Measurements from ENCODE around the gene AMPD1. TPM values are rescaled to one million over a fixed set of nuclear protein-coding genes. Genes with fewer than 3 reads are reported as not detected.

AMPD1 gene
- total RNA-seq, 1 donor from 2014 or later, result not detected

DNA sequence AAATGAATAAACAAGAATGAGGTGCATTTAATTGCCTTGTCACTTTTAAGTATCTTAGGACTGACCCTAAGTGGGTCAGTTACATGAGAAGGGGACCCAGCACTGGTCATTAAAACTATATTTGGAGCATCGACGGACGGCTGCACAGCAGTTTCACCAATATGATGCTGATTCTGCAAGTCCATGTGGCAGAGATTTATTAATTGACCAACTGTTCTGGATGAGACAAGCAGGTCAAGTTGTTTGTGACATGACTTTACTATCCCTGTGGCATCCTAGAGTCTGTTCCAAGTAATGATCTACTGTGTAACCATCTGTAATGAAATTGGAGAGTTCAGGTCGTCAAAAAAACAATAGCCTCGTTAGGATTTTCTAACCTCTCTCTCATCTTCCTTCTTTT, 9.5 kb downstream of the AMPD1 start:
- Histone ChIP-seq H3K27me3 (ENCODE audit: control insufficient read depth, insufficient read depth, low read length) (peaks cover 2% of the 10 kb centered on the region), H3K36me3 (ENCODE audit: control insufficient read depth, insufficient read depth, low read length) (no peaks in the 10 kb centered on the region), H3K4me3 (ENCODE audit: low read depth, low read length) (no peak overlapping the region)
- TF ChIP-seq, protein P1, sequence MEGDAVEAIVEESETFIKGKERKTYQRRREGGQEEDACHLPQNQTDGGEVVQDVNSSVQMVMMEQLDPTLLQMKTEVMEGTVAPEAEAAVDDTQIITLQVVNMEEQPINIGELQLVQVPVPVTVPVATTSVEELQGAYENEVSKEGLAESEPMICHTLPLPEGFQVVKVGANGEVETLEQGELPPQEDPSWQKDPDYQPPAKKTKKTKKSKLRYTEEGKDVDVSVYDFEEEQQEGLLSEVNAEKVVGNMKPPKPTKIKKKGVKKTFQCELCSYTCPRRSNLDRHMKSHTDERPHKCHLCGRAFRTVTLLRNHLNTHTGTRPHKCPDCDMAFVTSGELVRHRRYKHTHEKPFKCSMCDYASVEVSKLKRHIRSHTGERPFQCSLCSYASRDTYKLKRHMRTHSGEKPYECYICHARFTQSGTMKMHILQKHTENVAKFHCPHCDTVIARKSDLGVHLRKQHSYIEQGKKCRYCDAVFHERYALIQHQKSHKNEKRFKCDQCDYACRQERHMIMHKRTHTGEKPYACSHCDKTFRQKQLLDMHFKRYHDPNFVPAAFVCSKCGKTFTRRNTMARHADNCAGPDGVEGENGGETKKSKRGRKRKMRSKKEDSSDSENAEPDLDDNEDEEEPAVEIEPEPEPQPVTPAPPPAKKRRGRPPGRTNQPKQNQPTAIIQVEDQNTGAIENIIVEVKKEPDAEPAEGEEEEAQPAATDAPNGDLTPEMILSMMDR (IDR thresholded peaks at IDR 0.05; ENCODE audit: insufficient read depth, low read length, poor library complexity, severe bottlenecking), result no peak
- no peak for DNase-seq (ENCODE audit: low read depth)

DNA sequence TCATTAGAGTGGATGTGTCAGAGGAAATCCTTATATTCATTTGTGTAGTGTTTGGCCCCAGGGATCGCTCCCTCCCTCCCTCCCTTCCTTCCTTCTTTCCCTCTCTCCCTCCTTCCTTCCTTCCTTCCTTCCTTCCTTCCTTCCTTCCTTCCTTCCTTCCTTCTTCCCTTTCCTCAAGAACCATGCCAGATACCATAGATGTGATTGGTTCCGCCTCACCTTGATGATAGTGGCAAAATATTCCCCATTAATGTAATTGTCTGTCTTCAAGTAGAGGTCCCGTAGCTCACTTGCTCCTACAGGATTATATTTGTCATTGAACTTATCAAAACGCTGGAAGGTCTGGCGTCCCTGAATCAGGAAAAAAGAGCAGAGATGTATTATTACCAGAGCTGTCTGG, 17.7 kb downstream of the AMPD1 start:
- H3K27me3 ChIP-seq (ENCODE audit: control insufficient read depth, insufficient read depth, low read length), result peaks cover 2% of the 10 kb centered on the region
- TF ChIP-seq, protein P1 (IDR thresholded peaks at IDR 0.05; ENCODE audit: insufficient read depth, low read length, poor library complexity, severe bottlenecking), result no peak
- no peak for DNase-seq (ENCODE audit: low read depth)
- H3K36me3 ChIP-seq (ENCODE audit: control insufficient read depth, insufficient read depth, low read length), result no peaks in the 10 kb centered on the region
- H3K4me3 ChIP-seq (ENCODE audit: low read depth, low read length), result no peak overlapping the region

DNA sequence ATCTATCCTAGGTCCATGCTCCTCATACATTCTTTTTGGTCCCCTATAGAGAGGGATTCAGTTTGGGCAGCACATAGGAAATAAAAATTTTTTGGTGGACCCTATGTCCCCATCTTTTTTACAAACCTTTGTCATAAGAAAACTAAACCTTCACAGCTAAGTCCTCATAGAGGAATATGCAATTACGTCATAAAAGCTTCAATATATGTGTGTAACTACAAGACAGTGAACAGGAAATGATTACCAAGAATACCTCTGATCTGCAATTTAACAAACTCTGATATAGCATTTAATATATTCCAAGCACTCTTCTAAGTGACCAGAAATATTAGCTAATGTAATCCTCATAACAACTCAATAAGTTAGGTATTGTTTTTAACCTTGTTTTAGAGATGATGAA, 19.2 kb downstream of the AMPD1 start:
- DNase-seq (ENCODE audit: low read depth), result no peak
- TF ChIP-seq, protein P1 (IDR thresholded peaks at IDR 0.05; ENCODE audit: insufficient read depth, low read length, poor library complexity, severe bottlenecking), result no peak
- Histone ChIP-seq H3K27me3 (ENCODE audit: control insufficient read depth, insufficient read depth, low read length) (peaks cover 2% of the 10 kb centered on the region), H3K4me3 (ENCODE audit: low read depth, low read length) (no peak overlapping the region), H3K36me3 (ENCODE audit: control insufficient read depth, insufficient read depth, low read length) (no peaks in the 10 kb centered on the region)

DNA sequence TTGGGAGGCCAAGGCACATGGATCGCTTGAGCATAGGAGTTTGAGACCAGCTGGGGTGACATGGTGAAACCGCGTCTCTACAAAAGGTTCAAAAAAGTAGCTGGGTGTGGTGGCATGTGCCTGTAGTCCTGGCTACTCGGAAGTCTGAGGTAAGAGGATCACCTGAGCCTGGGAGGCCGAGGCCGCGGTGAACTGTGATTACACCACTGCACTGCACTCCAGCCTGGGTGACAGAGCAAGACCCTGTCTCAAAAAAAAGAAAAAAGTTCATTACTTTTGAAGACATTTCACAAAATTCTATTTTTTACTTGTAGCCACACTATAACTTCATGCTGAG, 23.4 kb downstream of the AMPD1 start:
- Histone ChIP-seq H3K4me3 (ENCODE audit: low read depth, low read length) (no peak overlapping the region), H3K36me3 (ENCODE audit: control insufficient read depth, insufficient read depth, low read length) (no peaks in the 10 kb centered on the region), H3K27me3 (ENCODE audit: control insufficient read depth, insufficient read depth, low read length) (peaks cover 2% of the 10 kb centered on the region)
- no peak for DNase-seq (ENCODE audit: low read depth)
- TF ChIP-seq, protein P1 (IDR thresholded peaks at IDR 0.05; ENCODE audit: insufficient read depth, low read length, poor library complexity, severe bottlenecking), result no peak

DNA sequence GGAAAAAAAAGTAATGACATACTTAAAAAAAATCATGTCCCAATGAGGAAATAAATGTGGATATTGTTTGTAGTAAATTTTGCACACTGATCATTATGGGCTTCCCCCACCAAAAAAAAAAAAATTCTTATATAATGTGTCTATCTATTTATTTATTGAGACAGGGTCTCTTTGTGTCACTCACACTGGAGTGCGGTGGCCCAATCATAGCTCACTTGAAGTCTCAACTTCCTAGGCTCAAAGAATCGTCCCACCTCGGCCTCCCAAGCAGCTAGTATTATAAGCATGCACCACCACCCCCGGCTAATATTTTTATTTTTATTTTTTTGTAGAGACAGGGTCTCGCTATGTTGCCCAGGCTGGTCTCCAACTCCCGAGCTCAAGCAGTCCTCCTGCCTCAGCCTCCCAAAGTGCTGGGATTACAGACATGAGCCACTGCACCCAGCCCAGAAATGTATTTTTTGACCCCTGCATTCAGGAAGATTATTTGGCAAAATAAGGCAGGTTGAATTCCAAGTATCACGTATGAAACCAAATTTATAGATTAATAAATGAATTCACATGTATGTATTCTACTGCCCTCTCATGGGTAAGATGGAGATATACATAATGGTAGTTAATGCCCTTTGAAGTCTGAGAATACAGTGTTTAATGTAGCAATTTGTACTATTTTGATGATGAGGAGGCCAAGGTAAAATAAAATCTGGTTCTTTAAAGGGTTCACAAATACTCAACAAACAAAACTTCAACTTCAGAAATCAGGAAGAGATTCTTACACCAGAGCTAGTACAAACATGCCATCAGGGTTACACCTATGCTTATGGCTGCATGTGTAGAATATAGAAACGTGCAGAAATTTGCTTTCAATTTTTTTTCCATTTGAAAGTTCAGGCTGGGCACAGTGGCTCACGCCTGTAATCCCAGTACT, 24.1 kb downstream of the AMPD1 start:
- DNase-seq (ENCODE audit: low read depth), result no peak
- TF ChIP-seq, protein P1 (IDR thresholded peaks at IDR 0.05; ENCODE audit: insufficient read depth, low read length, poor library complexity, severe bottlenecking), result no peak
- H3K27me3 ChIP-seq (ENCODE audit: control insufficient read depth, insufficient read depth, low read length), result peaks cover 2% of the 10 kb centered on the region
- H3K36me3 ChIP-seq (ENCODE audit: control insufficient read depth, insufficient read depth, low read length), result no peaks in the 10 kb centered on the region
- no peak overlapping the region for H3K4me3 ChIP-seq (ENCODE audit: low read depth, low read length)

All from kidney epithelial cell (primary cell).